BLaER1 treated with 17β-estradiol and CSF1 and Interleukin-3, amounts not matched to agents 10 nM and 100 nM (cell line): ENCODE results near the gene MNX1.
A peak's percentile ranks its signal among the peaks of the same experiment; 100 is the strongest.

Source experiments
- H3K27ac ChIP-seq, 11 experiments: shearing (Covaris generic); formaldehyde crosslinking; 2 replicates each; pipeline ENCODE4 v1.8.1; 2022
- H3K27me3 ChIP-seq, 11 experiments: shearing (Covaris generic); formaldehyde crosslinking; 2 replicates each; pipeline ENCODE4 v1.8.1; 2022
- H3K36me3 ChIP-seq, 11 experiments: shearing (Covaris generic); formaldehyde crosslinking; 2 replicates each; pipeline ENCODE4 v1.8.1; 2022
- H3K4me1 ChIP-seq, 10 experiments: shearing (Covaris generic); formaldehyde crosslinking; 2 replicates each; pipeline ENCODE4 v1.8.1; 2022
- H3K4me2 ChIP-seq, 11 experiments: shearing (Covaris generic); formaldehyde crosslinking; 2 replicates each; pipeline ENCODE4 v1.8.1; 2022
- H3K4me3 ChIP-seq, 10 experiments: shearing (Covaris generic); formaldehyde crosslinking; 2 replicates each; pipeline ENCODE4 v1.8.1; 2022
- H3K9ac ChIP-seq, 11 experiments: shearing (Covaris generic); formaldehyde crosslinking; 2 replicates each; pipeline ENCODE4 v1.8.1; 2022
- H3K9me3 ChIP-seq, 11 experiments: shearing (Covaris generic); formaldehyde crosslinking; replicated peaks in 1 of 11; 2 replicates each; pipeline ENCODE4 v1.8.1; 2022
- H4K20me1 ChIP-seq, 11 experiments: shearing (Covaris generic); formaldehyde crosslinking; 2 replicates each; pipeline ENCODE4 v1.8.1; 2022
- Cebpa-rat ChIP-seq, 11 experiments: shearing (Covaris generic); IDR thresholded peaks; 2 replicates each; pipeline ENCODE4 v1.8.1; 2022

Gene MNX1

DNA sequence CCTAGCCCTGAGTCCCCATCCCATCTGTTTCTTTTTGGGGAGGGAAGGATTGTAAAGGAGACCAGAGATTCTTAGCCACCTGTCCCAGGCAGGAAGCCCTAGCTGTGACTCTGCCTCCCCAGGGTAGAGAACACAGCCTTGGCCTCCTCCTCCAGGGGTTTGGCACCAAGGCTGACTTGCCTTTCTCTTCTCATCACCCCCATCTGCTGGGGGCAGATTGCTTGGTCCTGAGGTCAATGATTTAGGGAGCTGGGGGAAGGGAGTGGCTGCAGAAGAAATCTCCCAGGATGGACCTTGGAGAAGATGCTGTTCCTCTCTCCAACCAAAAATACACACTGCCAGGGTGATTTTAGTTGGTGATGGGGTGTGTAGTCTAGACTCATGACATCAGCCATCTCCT is 2.6 kb upstream of the MNX1 start:
- Histone ChIP-seq H3K27ac (no peak overlapping the region), H3K9ac (no peak overlapping the region), H3K27me3 (peaks cover 100% of the 10 kb centered on the region in 11 experiments), H4K20me1 (peaks cover 0 to 95% (median 79%) of the 10 kb centered on the region in 11 experiments; a peak in 18 of 22 replicates), H3K4me1 (peaks cover 16 to 27% (median 22%) of the 10 kb centered on the region in 10 experiments), H3K4me3 (no peak overlapping the region), H3K9me3 (peaks cover 3 to 29% (median 15%) of the 10 kb centered on the region in 11 experiments; a peak in 16 of 22 replicates), H3K4me2 (no peak overlapping the region), H3K36me3 (no peaks in the 10 kb centered on the region)
- TF ChIP-seq Cebpa-rat (IDR thresholded peaks at IDR 0.05) = no peak

DNA sequence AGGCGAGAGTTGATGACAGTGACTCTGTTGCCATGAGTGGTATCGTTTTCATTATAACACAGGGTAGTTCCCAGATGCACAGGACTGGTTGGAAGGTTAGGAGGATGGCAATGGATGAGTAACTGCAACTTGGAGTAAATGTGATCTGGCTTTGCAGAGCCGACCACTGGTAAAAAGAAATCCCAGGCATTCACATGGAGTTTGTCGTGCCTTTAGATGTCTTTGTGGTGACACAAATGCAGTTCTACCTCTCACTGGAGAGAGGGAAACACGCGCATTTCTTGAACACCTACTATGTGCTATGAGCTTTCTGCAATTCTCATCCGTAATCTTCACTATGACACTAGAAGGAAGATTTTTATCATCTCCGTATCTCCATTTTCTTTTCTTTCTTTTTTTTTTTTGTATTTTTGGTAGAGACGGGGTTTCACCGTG is 1.7 kb upstream of the MNX1 start:
- Histone ChIP-seq H3K27ac (no peak overlapping the region), H3K4me3 (no peak overlapping the region), H3K9ac (no peak overlapping the region), H3K9me3 (peaks cover 0 to 25% (median 13%) of the 10 kb centered on the region in 11 experiments; a peak in 14 of 22 replicates), H3K4me2 (no peak overlapping the region), H3K4me1 (peaks cover 16 to 27% (median 22%) of the 10 kb centered on the region in 10 experiments), H3K27me3 (peaks cover 100% of the 10 kb centered on the region in 11 experiments), H3K36me3 (no peaks in the 10 kb centered on the region), H4K20me1 (peaks cover 0 to 95% (median 80%) of the 10 kb centered on the region in 11 experiments; a peak in 18 of 22 replicates)
- no peak for TF ChIP-seq Cebpa-rat (IDR thresholded peaks at IDR 0.05)

DNA sequence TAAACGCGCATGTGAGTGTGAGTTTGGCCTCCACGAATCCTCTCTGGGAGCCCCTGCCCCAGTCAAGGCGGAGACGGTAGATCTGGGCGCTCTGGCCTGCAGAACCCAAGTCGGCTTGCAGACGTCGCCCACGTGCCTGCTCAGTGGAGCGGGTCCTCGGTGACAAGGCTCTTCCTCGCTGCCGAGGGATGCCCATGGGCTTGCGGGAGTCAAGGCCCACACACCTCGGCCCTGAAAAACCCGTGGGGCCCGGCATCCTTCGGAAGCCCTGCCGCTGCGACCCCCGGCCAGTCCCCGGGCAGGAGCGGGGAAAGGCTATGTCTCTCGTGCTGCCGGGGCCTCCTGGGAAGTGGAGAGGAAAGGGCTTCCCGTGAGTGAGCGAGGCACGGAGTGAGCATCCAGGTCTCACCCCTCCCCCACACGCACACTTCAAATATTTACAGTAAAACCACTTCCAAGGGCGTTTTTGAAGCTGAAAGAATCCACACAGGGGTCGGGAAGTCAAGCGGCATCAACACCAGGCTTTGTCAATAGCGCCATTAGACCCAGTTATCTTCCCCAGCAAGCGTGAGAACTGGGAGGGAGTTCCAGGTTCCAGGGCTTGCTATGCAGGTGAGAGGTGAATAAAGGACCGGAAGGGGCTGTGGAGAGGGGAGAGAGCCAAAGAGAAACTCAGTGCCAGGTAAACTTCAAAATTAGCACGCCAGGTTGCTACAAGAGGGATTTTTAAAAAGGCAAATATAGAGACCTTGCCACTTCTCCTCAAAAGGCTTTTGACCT is 1.1 kb upstream of the MNX1 start:
- no peak overlapping the region for H3K9ac ChIP-seq
- H3K9me3 ChIP-seq = peaks cover 0 to 25% (median 13%) of the 10 kb centered on the region in 11 experiments; a peak in 14 of 22 replicates
- peak overlapping the region in 9 of 10 experiments; percentile 49 to 69 (median 57); a peak in 17 of 20 replicates for H3K4me3 ChIP-seq
- H3K4me1 ChIP-seq = peaks cover 16 to 26% (median 20%) of the 10 kb centered on the region in 10 experiments
- H3K27me3 ChIP-seq = peaks cover 100% of the 10 kb centered on the region in 11 experiments
- no peak overlapping the region for H3K27ac ChIP-seq
- H3K4me2 ChIP-seq = peak overlapping the region; percentile 66 to 88 (median 81); a peak in 21 of 22 replicates
- H4K20me1 ChIP-seq = peaks cover 0 to 95% (median 80%) of the 10 kb centered on the region in 11 experiments; a peak in 18 of 22 replicates
- no peaks in the 10 kb centered on the region for H3K36me3 ChIP-seq
- TF ChIP-seq Cebpa-rat (IDR thresholded peaks at IDR 0.05) = no peak

DNA sequence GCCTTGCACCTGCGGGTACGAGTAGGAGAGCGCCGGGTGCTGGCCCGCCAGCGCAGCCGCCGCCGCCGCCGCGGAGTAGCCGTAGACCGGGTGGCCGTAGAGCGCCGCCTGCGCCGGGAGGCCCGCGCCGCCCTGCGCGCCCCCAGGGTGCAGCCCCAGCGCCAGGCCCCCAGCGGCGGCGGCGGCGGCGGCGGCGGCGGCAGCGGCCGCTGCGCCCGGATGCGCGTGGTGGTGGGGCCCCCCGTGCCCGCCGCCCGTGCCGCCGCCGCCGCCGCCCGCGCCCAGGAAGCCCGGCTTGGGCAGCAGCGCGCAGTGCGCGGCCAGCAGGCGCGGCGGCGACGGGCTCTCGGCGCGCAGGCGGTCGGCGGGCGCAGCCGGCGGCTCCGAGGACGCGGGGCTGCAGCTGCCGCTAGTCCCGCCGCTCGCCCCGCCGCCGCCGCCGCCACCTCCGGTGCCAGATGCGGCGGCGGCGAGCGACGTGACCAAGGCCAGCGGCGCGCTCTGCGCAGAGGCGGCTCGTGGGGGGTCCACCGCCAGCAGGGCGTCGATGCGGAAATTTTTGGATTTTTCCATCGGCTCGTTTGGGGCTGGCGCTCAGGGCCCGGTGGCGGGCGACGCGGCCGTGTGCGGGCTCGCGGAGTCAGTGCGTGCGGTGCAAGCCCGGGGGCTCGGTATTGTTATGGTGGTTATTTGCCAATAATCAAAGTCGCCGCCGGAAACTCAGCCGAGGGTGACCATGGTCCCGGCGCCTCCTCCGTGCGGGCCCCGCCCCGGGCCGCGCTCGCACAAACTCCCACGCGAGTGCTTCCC is 480 bp downstream of the MNX1 start:
- Histone ChIP-seq H3K9me3 (peaks cover 0 to 38% (median 13%) of the 10 kb centered on the region in 11 experiments; a peak in 14 of 22 replicates), H3K4me3 (peak overlapping the region; percentile 49 to 69 (median 56)), H3K27ac (no peak overlapping the region), H3K4me2 (peak overlapping the region; percentile 66 to 88 (median 81)), H4K20me1 (peaks cover 0 to 95% (median 83%) of the 10 kb centered on the region in 11 experiments; a peak in 18 of 22 replicates), H3K36me3 (no peaks in the 10 kb centered on the region), H3K27me3 (peaks cover 100% of the 10 kb centered on the region in 11 experiments), H3K9ac (no peak overlapping the region), H3K4me1 (peaks cover 15 to 19% (median 17%) of the 10 kb centered on the region in 10 experiments)
- TF ChIP-seq Cebpa-rat (IDR thresholded peaks at IDR 0.05) = no peak

DNA sequence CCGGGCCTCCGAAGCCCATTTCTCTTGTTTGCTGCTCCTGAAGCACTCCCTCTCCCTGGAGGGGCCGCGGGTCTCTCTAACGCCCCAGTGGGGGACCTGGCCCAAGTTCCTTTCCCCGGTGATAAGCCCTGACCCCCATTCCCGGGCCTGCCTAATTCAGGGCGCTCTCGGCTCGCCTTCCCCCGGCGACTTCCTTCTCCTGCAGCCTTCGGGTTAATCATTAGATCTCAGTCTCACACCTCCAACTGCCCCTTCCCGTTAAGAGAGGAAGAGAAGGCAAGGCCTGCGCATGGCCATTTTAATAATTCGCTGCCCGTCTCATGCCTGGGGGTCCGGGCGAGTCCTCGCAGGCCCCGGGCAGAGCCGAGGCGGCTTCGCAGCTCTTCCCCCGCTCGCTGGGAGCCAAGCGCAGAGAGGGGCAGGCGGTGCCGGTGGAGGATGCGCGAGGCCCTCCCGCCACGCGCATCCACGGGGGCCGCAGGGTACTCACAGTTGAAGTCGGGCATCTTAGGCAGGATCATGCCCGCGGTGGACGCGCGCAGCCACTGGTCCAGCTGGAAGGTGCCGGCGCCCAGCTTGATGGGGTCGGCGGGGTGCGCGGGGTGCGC is 1.2 kb downstream of the MNX1 start:
- H3K9ac ChIP-seq = no peak overlapping the region
- peaks cover 0 to 96% (median 83%) of the 10 kb centered on the region in 11 experiments; a peak in 18 of 22 replicates for H4K20me1 ChIP-seq
- peak overlapping the region in 4 of 10 experiments; percentile 54 to 69 (median 58); a peak in 3 of 20 replicates for H3K4me3 ChIP-seq
- H3K4me1 ChIP-seq = peaks cover 15 to 19% (median 17%) of the 10 kb centered on the region in 10 experiments
- H3K4me2 ChIP-seq = peak overlapping the region in 5 of 11 experiments; percentile 79 to 86 (median 81); a peak in 3 of 22 replicates
- no peak overlapping the region for H3K27ac ChIP-seq
- no peaks in the 10 kb centered on the region for H3K36me3 ChIP-seq
- no peak for TF ChIP-seq Cebpa-rat (IDR thresholded peaks at IDR 0.05)
- peaks cover 100% of the 10 kb centered on the region in 11 experiments for H3K27me3 ChIP-seq
- H3K9me3 ChIP-seq = peaks cover 3 to 45% (median 17%) of the 10 kb centered on the region in 11 experiments; a peak in 19 of 22 replicates

DNA sequence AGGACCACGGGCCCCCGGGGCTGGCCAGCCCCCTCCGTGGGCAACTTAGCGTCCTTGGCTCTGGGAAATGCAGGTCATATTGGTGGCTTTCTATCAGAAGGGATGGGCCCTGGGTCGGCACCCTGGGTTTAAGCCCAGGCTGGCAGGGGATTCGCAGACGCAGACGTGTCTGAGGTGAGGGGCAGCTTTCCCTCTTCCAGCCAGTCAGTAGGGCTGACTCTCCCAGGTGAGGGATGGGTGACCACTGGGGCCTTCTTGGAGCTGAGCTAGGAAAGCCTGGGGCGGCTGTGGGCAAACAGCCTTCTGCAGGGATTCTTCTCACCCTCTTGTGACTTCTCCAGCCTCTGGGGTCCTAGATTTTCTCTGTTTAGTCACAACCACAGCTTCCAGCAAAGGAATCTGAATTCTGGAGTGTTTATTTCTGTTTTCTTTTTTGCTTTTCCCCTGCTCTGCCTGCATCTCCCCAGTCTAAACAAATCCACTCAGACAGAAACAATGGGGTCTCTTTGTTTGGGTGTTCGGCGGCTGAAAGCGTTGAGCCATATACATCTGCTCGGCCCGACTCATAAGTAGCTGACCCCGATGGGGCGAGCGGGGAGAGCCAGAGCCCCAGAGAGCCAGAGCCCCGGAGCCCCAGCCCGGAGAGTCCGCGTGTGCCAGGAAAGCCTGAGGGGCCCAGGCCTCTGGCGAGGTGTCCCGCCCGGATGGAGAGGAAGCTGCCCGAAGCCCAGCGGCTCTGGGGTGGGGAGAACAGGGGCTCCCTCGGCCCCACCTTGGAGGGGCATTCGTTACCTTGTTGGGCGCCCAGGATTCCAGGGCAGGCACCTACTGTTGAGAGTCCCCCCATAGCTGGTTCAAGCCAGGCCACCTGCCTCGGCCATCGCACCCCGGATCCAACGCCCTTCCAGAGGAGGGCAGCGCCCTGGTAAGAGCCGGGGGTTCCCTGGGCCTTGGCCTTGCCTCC is 2.0 kb downstream of the MNX1 start:
- H3K4me1 ChIP-seq = peaks cover 15 to 19% (median 17%) of the 10 kb centered on the region in 10 experiments
- no peak overlapping the region for H3K27ac ChIP-seq
- no peak overlapping the region for H3K4me2 ChIP-seq

DNA sequence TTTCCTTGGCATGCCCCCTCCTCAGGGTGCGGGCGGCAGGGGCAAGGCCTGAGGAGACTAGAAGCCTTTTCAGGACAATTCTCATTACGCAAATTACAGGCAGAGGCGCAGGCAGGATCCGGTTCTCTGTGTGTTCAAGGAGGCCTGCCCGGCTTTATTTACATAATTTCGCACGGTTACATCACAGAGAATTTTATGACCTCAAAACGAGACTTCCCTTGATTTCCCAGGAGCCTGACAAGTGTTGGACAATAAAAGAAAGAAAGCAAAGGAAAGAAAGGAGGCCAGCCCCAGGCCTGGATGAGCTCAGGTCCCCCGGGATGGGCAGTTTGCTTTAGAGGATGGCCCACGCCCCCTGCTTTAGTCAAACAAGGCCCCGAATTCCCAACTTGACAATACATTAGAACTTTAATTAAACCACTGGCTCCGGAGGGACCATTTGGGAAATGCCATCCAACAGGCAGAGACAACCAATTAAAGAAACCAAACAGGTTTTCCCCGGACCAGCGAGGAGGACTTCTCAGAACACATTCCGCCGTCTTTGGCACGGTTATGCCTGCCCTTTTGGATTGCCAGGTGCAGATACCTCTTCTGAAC is 2.9 kb downstream of the MNX1 start:
- peaks cover 100% of the 10 kb centered on the region in 11 experiments for H3K27me3 ChIP-seq
- no peaks in the 10 kb centered on the region for H3K36me3 ChIP-seq
- no peak overlapping the region for H3K27ac ChIP-seq
- TF ChIP-seq Cebpa-rat (IDR thresholded peaks at IDR 0.05) = no peak
- H3K4me2 ChIP-seq = no peak overlapping the region
- H3K4me3 ChIP-seq = no peak overlapping the region
- H3K9ac ChIP-seq = no peak overlapping the region
- peaks cover 15 to 19% (median 17%) of the 10 kb centered on the region in 10 experiments for H3K4me1 ChIP-seq
- peaks cover 0 to 96% (median 85%) of the 10 kb centered on the region in 11 experiments; a peak in 18 of 22 replicates for H4K20me1 ChIP-seq
- H3K9me3 ChIP-seq = peaks cover 9 to 61% (median 21%) of the 10 kb centered on the region in 11 experiments; a peak in 19 of 22 replicates

More for the DNA sequence above, 2.0 kb downstream of the MNX1 start:
- TF ChIP-seq Cebpa-rat (IDR thresholded peaks at IDR 0.05) = no peak
- peaks cover 0 to 96% (median 82%) of the 10 kb centered on the region in 11 experiments; a peak in 18 of 22 replicates for H4K20me1 ChIP-seq
- no peak overlapping the region for H3K4me3 ChIP-seq
- no peaks in the 10 kb centered on the region for H3K36me3 ChIP-seq
- no peak overlapping the region for H3K9ac ChIP-seq
- peaks cover 9 to 51% (median 21%) of the 10 kb centered on the region in 11 experiments; a peak in 19 of 22 replicates for H3K9me3 ChIP-seq
- peaks cover 100% of the 10 kb centered on the region in 11 experiments for H3K27me3 ChIP-seq
